Psoas muscle (tissue), 8 donors: ENCODE measurements around the gene CHCHD6. TPM values are rescaled to one million over a fixed set of nuclear protein-coding genes. Genes with fewer than 3 reads are reported as not detected.

ENCODE experiments used
- ATAC-seq, 4 donors: fragments of 200-7000 bp; cut with Tn5 transposase; one replicate each; pipeline ENCODE4 v1.9.1; 2020; ENCODE audit warnings: moderate library complexity in 3 of 4, mild to moderate bottlenecking in 2 of 4
- DNase-seq, 2 donors: peaks; one replicate each; pipeline ENCODE4 v3.0.0-alpha.2; 2020
- H3K27ac ChIP-seq: fragments of 200-600 bp; one replicate; pipeline ENCODE4 v1.8.0; 2022
- H3K27me3 ChIP-seq, 3 donors: fragments of 200-600 bp in 1 of 3; one replicate each; pipeline versions ENCODE4 v1.6.1 to v1.8.0; 2013 to 2022; ENCODE audit warnings: low read length in 2 of 3, mild to moderate bottlenecking in 2 of 3, moderate library complexity in 1 of 3; ENCODE audit not compliant: insufficient read depth in 3 of 3
- H3K36me3 ChIP-seq, 2 donors: fragments of 200-600 bp in 1 of 2; one replicate each; pipeline versions ENCODE4 v1.6.1 to v1.8.0; 2013 to 2022; ENCODE audit warnings: low read depth in 1 of 2, mild to moderate bottlenecking in 1 of 2, moderate library complexity in 1 of 2; ENCODE audit not compliant: insufficient read depth in 1 of 2
- H3K4me1 ChIP-seq: fragments of 200-600 bp; one replicate; pipeline ENCODE4 v1.8.0; 2022
- H3K4me3 ChIP-seq: fragments of 200-600 bp; one replicate; pipeline ENCODE4 v1.8.0; 2022; ENCODE audit warnings: mild to moderate bottlenecking
- H3K9me3 ChIP-seq: fragments of 200-600 bp; one replicate; pipeline ENCODE4 v1.8.0; 2022
- CTCF ChIP-seq: fragments of 200-600 bp; IDR thresholded peaks from one replicate; pipeline ENCODE4 v1.8.0; 2022; ENCODE audit warnings: antibody characterized with exemption
- WGBS, 3 donors: extraction: QIAGEN DNeasy Blood & Tissue Kit; methylation state at CpG; one replicate each; pipeline versions ENCODE4 v1.1.6 to v1.1.7; 2013; 5-methylcytosine and 5-hydroxymethylcytosine counted together
- intact Hi-C, 2 donors: fragments of 100-400 bp; cut with DNase I; formaldehyde crosslinking; loops; one replicate each; pipeline versions ENCODE4 v1.11.0 to v1.14.2; 2022
- polyA plus RNA-seq, 3 donors: library from polyadenylated mRNA; stranded (reverse); fragments of 200-250 nt; gene quantifications; one replicate each; pipeline ENCODE4 v1.2.3, GENCODE V29; 2013
- total RNA-seq, 4 donors: library from RNA; stranded (reverse); fragmentation: NEBNext Ultra II Directional in 2 of 4; extraction: Animal tissue kit (Norgen Biotek cat#: 25700) in 2 of 4; gene quantifications; one replicate each; pipeline versions ENCODE4 v1.2.1 to v1.2.4, GENCODE V29; 2021 to 2023
- donor health status: healthy with polysubstance abuse.
- donor health status: DM: no; HTN: no; CAD: no; lungs with moderate emphysema.
- donor health status: Bipolar disorder and iron deficiency.
- donor health status: healthy.
- donor health status: DM: yes; HTN: yes; CAD: no.
- donor health status: DM: no; HTN: no; CAD: no.
- donor health status: DM: no; HTN: no; CAD: no.
- donor health status: DM: yes; HTN: yes; CAD: no.

CHCHD6 gene
- total and polyA plus RNA-seq, 7 donors, result 2.4 to 13.8 (median 3.5) TPM

- Histone ChIP-seq H3K27ac (no peak overlapping the region), H3K4me1 (peaks cover 5% of the 10 kb centered on the region), H3K9me3 (no peaks in the 10 kb centered on the region), H3K4me3 (no peak overlapping the region), H3K27me3 (no peaks in the 10 kb centered on the region), H3K36me3 (no peaks in the 10 kb centered on the region)
- TF ChIP-seq CTCF, result no peak
- WGBS, 3 donors, result 85 to 96% (median 86%) methylated on average over 2 of the region's 2 CpGs
- intact Hi-C loops, result no loop called here
- DNase-seq, result no peak
- no peak for ATAC-seq
These were observed 142.1 kb downstream of the CHCHD6 start for GRCh38 chr3:126845920-126846715.

- peaks cover 5% of the 10 kb centered on the region for H3K4me1 ChIP-seq
- intact Hi-C loops, result no loop called here
- no peak overlapping the region for H3K4me3 ChIP-seq
- H3K27me3 ChIP-seq, result no peaks in the 10 kb centered on the region
- DNase-seq (no peak), ATAC-seq (no peak)
- no peak overlapping the region for H3K27ac ChIP-seq
- WGBS, 3 donors, result 95 to 98% (median 96%) methylated on average over 3 of the region's 3 CpGs
- no peak for TF ChIP-seq CTCF
- no peaks in the 10 kb centered on the region for H3K9me3 ChIP-seq
- no peaks in the 10 kb centered on the region for H3K36me3 ChIP-seq
These were observed 143.0 kb downstream of the CHCHD6 start for GRCh38 chr3:126847061-126847460.

GRCh38 chr3:126848991-126849390 is 145.0 kb downstream of the CHCHD6 start:
- intact Hi-C loops, result no loop called here
- 92 to 96% (median 95%) methylated on average over 6 of the region's 6 CpGs for WGBS, 3 donors
- no peak for TF ChIP-seq CTCF
- no peaks in the 10 kb centered on the region for H3K9me3 ChIP-seq
- H3K4me3 ChIP-seq, result no peak overlapping the region
- ATAC-seq (no peak), DNase-seq (no peak)
- no peak overlapping the region for H3K27ac ChIP-seq
- H3K27me3 ChIP-seq, result no peaks in the 10 kb centered on the region
- no peaks in the 10 kb centered on the region for H3K36me3 ChIP-seq
- H3K4me1 ChIP-seq, result peaks cover 5% of the 10 kb centered on the region

GRCh38 chr3:126849768-126850167 is 145.7 kb downstream of the CHCHD6 start:
- Histone ChIP-seq H3K9me3 (no peaks in the 10 kb centered on the region), H3K4me3 (no peak overlapping the region), H3K27me3 (no peaks in the 10 kb centered on the region), H3K27ac (no peak overlapping the region), H3K4me1 (peaks cover 5% of the 10 kb centered on the region), H3K36me3 (no peaks in the 10 kb centered on the region)
- DNase-seq (no peak), ATAC-seq (peak; percentile 25 to 84 (median 65))
- intact Hi-C loops, result no loop called here
- 68 to 92% (median 87%) methylated on average over 6 of the region's 6 CpGs for WGBS, 3 donors
- TF ChIP-seq CTCF, result no peak
